Measurements from ENCODE around the gene PAPSS2.

The PAPSS2 gene

GRCh38 chr10:87753995-87754866 lies 94.6 kb downstream of the PAPSS2 start:
- DNase-seq: no peak

GRCh38 chr10:87757685-87758084 lies 98.0 kb downstream of the PAPSS2 start:
- no peak for DNase-seq

- no peak for DNase-seq
Measured at GRCh38 chr10:87759551-87759950, 99.9 kb downstream of the PAPSS2 start.

- peak in 1 of 2 donors; percentile 1 for DNase-seq
Measured at GRCh38 chr10:87760195-87760905, 100.7 kb downstream of the PAPSS2 start.

GRCh38 chr10:87761153-87761552 lies 101.5 kb downstream of the PAPSS2 start:
- DNase-seq: no peak

GRCh38 chr10:87761892-87762291 lies 102.2 kb downstream of the PAPSS2 start:
- peak in 1 of 2 donors; percentile 2 for DNase-seq

- DNase-seq: no peak
Measured at GRCh38 chr10:87763086-87763861, 103.6 kb downstream of the PAPSS2 start.

GRCh38 chr10:87764072-87764934 lies 104.6 kb downstream of the PAPSS2 start:
- DNase-seq: no peak

- no peak for DNase-seq
Measured at GRCh38 chr10:87765666-87766376, 106.1 kb downstream of the PAPSS2 start.

- no peak for DNase-seq
Measured at GRCh38 chr10:87767253-87767652, 107.6 kb downstream of the PAPSS2 start.

GRCh38 chr10:87771871-87772500 lies 112.3 kb downstream of the PAPSS2 start:
- peak in 1 of 2 donors; percentile 31 for DNase-seq

- no peak for DNase-seq
Measured at GRCh38 chr10:87775766-87776165, 116.1 kb downstream of the PAPSS2 start.

GRCh38 chr10:87776328-87776727 lies 116.7 kb downstream of the PAPSS2 start:
- no peak for DNase-seq

- no peak for DNase-seq
Measured at GRCh38 chr10:87781545-87781944, 121.9 kb downstream of the PAPSS2 start.

GRCh38 chr10:87782721-87783120 lies 123.0 kb downstream of the PAPSS2 start:
- no peak for DNase-seq

- DNase-seq: no peak
Measured at GRCh38 chr10:87786421-87786820, 126.7 kb downstream of the PAPSS2 start.

- DNase-seq: no peak
Measured at GRCh38 chr10:87790185-87790584, 130.5 kb downstream of the PAPSS2 start.

GRCh38 chr10:87794285-87794684 lies 134.6 kb downstream of the PAPSS2 start:
- DNase-seq: no peak

All from CD4-positive, alpha-beta T cell treated with Interleukin-1 beta for 1 hour (primary cell).